H4 (cell line): ENCODE results near the gene FZD7. TPM values are rescaled to one million over a fixed set of nuclear protein-coding genes. Genes with fewer than 3 reads are reported as not detected.

Source experiments
- DNase-seq: peaks from one replicate; pipeline ENCODE4 v3.0.0-alpha.2; 2015; ENCODE audit warnings: low spot score
- total RNA-seq: library from RNA; depleted of rRNA; stranded (reverse); fragments of >200 nt; shearing (Covaris generic); gene quantifications from 2 replicates; pipeline ENCODE4 v1.2.3, GENCODE V29; 2014

FZD7 gene
- total RNA-seq, 1 experiment from 2014 or later: 25.2 TPM

DNA sequence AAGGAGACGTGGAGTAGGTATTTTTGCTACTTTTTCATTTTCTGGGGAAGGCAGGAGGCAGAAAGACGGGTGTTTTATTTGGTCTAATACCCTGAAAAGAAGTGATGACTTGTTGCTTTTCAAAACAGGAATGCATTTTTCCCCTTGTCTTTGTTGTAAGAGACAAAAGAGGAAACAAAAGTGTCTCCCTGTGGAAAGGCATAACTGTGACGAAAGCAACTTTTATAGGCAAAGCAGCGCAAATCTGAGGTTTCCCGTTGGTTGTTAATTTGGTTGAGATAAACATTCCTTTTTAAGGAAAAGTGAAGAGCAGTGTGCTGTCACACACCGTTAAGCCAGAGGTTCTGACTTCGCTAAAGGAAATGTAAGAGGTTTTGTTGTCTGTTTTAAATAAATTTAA lies 3.4 kb downstream of the FZD7 start:
- DNase-seq: peak; percentile 57

DNA sequence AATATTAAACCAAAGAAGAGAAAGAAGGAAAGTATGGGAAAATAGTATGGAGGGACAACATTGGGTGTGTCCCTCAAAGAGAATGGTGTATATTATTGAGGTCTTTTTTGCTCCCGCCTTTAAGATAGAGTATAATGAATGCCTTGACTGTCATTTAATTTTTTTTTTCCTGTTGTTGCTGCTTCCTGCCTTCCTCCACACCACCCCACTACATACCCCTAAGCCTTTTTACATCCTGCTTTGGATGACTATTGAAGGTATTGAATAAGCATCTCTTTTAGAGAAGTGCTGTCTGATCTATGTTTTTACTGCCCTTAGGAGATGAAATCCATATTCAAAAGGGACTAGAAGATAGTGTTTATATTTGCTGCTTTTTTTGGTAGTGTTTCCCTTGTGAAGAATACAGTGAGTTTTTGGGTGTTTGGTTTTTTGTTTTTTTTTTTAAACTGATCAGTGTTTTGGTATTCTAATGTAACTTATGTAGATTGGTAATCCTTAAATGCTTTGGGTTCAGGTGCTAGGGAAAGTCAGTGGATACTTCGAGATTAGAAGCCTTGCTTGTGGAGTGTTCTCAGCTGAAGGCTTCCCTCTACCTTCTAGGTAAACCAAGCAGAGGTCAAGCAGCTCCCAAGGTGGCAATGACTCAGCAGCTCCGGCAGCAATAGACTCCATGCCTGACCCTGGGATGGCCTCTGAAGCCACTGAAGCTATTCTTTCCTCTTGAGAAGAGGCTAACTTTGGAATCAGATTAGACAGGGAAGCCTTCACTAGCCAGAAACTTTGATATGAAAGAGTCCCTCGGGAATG lies 5.0 kb downstream of the FZD7 start:
- peak; percentile 53 for DNase-seq

DNA sequence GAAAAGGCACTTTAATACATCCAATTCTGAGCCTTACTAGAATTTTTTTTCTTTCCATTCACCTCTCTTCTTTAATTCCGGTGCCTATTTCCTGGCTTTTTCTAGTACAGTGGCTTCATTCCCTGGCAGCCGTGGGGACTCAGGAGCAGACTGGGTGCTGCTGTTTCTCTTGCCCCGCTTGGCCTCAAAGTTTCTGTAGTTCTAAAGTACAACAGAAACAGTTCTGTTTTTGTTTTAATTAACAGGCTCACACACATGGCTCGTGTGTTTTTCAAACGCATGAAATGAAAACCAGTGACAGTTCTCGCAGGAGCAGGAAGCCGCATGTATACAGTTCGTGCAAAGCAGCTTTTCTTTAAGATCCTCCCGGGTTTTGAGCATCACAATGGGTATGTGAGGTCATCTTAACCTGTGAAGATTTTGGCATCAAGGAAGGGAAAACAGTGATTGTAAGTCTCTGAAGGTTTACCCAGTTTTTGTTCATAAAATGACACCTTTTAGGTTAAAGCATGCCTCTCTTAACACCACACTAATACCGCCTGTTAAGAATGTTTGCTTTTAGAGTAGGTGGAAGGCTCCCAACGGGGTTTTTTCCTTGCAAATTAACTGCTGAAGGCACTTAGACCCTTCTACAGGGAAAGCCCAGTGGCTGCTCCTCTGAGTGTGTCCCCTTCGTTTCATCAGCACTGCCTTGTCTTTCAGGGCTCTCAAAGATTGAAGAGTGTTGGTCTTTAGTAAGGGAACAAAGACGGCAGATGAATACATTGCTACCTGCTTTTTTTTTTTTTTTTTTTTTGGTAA lies 5.8 kb downstream of the FZD7 start:
- peak; percentile 26 for DNase-seq

DNA sequence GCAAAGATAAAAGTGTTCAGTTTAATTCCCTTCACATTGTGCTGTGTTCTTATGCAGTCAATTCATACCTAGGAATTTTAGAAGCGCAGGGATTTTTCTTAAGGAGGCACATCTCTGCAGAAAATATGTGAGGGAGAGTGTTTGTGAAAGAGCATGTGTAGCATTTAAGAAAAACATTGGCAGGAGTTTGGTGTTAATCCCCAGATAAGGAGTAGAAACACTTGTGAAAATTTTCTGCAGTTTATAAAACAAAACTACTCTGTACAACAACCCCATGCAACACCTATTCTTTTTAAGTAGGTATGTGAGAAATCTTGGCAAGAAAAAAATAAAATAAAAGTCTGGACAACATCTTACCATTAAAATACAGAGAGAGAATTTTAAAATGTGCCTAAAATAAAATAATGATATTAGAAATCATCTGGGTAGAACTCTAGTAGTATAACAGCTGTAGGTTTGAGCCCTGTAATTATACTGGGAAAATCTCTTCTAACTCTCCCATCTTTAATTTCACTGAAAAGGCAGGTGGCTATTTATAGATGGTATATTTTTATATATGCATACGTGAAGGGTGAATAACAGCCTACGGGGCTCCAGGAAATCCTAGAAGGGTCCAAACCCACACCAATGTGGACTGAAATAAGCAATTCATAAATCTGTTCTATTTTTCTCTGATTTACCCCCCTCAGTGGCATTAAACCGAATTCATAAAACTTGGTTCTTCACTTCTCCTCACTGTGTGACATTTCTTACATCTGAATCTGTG lies 6.6 kb downstream of the FZD7 start:
- DNase-seq: no peak

DNA sequence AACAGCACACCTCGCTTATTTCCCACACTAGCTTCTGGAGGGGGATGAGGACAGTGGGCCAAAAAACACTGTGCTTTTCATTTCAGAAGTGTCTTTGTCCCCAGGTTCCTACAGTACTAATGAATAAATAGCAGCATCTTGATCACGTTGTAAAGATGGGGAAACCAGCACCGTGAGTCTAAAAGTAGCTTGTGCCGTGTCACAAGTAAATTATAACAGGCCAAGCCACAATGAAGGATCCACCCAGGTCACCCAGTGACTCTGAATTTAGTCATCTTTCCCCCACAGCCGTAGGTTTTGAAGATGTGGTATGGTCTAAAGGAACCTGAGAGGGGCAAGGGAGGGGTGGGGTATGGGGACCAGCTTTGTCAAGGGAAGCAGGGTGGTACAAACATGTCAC lies 8.8 kb downstream of the FZD7 start:
- DNase-seq: no peak

DNA sequence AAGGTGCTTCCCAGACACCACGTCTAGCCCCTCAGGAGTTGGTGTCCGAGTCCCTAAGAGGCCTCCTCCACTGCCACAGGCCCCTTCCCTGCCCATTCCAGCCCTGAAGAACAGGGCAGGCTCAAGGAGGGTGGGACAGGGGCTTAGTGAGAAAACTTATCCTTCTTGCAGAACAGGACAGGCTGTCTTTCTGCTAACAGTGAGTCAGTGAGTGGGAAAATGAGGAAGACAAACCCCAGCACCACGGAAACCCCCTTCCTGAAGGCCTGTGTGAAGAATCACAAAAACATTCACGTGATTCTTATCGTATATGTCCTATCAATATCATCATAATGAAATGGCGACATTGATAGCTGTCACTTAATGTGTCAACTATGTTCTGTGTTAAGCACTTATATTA lies 9.8 kb downstream of the FZD7 start:
- DNase-seq: no peak

DNA sequence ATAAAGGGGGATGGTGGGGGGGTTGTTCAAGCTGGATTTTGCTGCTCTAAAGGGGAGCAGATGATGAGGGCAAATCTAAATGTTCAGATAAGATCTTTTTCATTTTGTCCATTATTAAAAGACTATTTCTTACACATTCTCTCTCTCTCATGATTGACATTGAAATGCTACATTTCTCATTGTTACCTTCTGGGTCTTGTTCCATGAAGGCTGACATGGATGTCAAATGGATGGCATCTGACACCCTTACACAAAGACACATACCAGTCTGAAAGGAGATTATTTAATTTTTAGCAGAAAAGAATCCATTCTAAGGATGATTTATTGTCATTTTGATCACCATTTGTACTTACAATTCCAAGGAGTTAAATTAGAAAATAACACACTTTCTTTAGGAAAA lies 11.1 kb downstream of the FZD7 start:
- no peak for DNase-seq

DNA sequence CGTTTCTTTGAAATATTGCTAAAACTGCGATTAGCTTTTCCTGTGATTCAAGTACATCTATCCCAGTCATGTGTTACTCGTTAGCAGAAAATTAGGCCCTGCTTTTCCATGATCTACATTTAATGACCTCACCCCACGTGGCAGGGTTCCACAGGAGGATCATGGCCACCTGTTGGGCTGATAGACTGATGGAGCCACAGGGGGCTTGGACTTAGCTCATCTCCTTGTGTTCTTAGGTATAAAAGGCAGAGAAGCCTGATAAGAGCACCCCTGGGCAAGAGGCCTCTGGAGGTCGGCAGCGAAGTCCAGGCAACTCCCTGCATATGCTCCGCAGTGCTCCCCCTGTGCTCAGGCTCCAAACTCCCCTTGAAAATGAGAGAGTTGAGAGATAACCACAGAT lies 12.9 kb downstream of the FZD7 start:
- no peak for DNase-seq

DNA sequence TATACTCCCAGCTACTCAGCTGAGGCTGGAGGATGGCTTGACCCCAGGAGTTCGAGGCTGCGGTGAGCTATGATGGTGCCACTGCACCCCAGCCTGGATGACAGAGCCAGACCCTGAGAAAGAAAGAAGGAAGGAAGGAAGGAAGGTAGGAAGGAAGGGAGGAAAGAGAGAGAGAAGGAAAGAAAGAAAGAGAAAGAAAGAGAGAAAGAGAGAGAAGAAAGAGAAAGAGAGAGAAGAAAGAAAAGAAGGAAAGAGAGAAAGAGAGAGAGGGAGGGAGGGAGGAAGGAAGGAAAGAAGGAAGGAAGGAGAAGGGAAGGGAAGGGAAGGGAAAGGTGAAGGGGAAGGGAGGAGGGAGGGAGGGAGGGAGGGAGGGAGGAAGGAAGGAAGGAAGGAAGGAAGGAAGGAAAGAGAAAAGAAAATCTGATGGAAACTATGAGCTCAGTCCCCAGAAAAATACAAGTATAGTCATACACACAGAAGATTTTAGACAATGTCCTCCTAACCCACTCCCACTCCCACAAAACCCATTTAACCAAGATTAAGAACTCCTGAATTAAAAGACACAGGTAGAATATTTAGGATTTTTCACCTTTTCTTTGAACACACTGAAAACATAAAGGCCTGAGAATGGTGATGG lies 15.6 kb downstream of the FZD7 start:
- DNase-seq: no peak

DNA sequence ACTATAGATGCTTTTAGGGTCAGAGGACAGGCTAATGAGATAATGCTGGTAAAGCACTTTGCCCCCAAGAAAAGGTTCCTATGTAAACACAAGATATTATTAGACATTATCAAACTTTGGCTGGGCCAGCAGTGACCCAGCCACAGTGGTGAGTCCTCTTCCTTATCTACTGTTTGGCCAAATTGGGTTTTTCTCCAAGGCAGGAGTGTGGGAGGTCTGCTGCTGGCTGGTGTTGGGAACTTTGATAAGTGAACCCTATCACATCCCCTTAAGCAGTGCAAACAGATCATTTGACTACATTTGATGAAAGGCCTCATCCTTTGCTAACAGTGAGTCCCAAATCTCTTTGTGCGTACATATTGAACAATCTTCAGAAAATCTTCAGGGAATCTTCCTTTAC lies 16.2 kb downstream of the FZD7 start:
- DNase-seq: no peak

DNA sequence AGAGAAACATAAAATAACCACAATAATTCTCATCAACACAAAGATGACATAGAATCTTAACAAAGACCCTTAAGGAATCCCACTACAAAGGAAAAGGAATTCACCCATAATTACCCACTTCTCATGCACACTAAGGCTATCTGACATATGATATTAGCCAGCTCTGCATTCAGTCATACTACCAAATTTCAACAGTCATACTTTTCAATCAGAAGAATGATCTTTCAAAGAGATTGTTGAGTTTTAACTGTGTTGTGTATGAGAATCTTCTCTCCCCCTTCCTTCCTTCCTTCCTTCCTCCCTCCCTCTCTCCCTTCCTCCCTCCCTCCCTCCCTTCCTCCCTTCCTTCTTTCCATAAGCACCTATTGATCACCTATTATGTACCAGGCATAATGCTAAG lies 17.0 kb downstream of the FZD7 start:
- DNase-seq: no peak

DNA sequence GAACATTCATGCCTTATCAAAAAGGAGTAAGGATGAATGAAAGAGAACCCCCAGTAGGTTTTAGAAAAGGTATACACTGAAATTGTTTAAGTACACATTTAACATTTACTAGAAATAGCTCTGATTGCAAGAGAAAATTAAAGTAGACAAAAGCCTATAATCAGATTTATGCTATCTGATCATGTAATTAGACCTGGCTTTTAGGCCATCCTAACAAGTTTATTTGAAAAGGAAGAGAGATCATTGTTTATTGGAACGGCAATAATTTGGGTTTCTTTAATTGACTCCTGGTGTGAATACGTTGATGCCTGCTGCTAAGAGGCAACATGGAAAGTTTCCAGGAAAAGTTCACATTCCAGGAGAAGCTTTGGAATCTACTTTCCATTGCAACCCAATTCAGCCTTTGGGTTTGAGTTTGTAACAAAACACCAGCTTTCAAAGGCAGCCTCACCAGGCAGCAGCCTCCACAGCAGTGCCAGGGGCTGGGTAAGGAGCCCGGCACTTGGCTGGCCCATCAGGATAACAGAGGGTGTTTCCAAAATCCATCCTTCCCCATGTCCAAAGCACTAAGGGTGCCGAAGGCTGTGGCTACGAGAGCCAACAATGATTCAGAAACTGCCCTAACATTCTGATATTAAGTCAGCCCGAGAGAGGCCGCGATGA lies 18.0 kb downstream of the FZD7 start:
- DNase-seq: peak; percentile 29

DNA sequence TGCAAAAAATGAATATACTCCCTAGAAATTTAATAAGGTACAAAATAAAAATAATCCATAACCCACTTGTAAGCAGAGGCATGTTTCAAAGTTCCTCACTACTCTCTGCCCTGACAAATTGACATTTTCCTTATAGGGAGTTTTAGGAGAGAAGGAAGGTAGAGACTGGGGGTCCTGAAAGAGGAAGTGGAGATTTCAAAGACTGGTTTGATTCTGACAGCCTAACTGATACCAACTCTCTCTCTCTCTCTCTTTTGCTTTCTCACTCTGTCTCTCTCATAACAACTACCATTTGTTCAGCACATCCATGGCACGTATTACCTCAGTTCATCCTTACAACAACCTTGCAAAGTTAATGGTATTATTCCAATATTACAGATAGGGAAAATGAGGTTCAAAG lies 18.6 kb downstream of the FZD7 start:
- no peak for DNase-seq

DNA sequence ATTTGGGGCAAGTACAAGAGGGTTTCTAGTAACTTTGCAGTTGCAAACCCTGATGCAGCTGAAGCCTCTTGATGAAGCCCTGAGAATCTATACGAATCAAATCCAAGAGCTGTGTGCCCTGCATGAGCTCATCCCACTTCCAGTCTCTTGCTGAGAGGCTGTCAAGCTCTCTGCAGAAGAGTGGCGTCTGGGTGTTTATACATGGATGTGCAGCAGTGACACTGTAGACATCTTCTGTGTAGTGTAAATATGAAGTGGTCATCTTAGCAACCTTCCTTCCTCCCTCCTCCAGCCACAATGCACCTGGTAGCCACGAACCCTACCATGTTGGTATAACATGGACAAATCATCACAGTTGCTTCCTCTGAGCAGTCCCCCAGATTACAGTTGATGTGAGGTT lies 21.0 kb downstream of the FZD7 start:
- no peak for DNase-seq

DNA sequence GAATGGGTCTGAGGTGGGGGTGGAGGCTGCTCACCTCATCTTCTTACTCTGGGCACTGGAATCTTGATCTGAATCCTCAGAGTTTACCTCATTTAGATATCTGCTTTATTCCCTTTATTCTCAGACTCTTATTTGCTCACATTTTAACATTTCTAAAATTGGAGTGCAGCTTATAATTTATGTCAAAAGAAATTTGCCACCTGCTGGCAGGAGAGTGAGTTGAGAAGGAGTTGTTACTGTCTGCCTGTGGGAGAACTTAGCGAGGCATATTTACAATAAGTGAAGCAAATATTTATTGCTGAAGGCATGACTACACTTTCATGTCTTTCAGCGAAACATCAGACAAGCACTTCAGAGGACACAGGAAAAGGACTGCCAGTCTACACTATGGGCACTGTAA lies 23.0 kb downstream of the FZD7 start:
- DNase-seq: no peak

DNA sequence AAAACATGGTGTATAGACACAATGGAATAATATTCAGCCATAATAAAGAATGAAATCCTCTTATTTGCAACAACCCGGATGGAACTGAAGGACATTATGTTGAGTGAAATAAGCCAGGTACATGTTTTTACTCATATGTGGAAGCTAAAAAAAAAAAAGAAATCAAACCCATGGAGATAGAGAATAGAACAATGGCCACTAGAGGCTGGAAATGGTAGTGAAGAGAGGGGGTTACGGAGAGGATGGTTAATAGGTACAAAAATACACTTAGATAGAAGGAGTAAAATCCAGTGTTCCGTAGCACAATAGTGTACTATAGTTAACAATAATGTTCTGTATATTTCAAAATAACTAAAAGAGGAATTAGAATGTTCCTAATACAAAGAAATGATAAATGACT lies 26.6 kb downstream of the FZD7 start:
- no peak for DNase-seq

DNA sequence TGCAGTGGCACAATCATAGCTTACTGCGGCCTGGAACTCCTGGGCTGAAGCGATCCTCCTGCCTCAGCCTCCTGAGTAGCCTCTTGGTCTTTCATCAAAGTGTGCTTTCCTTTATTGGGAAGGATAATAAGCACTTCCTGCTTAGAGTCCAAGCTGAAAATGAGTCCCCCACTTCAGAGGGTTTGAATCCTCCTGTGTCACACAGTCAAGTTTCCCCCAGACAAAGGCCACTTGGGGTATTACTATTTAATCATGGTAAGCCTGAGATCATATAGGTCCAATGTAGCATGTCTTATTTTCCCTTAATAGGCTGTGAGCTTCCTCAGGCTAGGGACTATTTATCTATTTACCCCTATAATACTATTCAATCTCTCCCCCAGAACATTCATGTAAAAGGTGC lies 28.0 kb downstream of the FZD7 start:
- DNase-seq: no peak

DNA sequence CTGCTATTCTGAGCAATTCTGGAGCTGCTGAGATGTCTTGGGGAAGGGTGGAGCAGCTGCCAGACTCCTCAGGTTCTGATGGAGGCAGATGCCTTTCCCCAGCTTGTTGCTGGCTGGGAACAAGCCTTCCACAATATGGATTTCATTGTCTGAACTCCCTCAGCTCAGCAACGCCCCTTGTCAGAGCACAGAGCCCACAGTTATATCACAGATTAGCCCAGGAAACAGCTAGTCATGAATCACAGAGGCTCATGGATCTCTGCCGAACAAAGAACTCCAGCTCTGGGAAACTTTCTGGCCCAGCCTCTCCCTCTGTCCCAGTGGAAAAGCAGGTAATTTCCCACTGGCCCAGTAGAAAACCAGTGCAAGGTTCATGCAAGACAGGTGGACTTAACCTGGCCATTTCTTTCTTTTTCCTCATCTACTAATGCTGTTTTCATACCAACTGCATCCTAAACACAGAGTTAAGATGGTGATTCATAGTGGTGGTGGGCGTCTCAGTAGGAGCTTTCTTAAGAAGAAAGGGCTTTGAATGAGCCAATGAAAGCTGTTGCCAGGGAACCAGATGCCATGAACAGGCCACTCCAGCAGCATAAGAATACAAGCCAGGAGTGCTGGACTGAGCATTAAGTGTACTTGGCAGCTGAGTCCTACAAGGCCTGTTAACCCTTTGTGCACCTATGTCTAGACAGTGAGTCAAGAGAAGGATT lies 30.7 kb downstream of the FZD7 start:
- peak; percentile 39 for DNase-seq

DNA sequence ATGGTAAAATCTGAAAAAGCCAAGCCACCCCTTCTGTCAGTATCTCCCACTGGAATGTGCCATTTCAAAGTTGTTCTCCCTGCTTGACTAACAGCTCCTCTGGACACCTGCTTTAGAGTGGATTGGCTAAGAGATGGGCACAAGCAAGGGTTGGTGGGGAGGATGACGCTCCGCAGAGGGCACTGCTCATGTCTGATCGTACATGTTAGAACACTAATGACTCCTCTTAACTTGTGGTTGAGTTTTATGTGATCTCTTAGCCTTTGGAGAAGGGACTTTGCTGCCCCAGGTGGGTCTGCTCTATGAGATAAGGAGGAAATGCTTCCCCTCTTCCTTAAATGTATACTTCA lies 31.2 kb downstream of the FZD7 start:
- DNase-seq: no peak

DNA sequence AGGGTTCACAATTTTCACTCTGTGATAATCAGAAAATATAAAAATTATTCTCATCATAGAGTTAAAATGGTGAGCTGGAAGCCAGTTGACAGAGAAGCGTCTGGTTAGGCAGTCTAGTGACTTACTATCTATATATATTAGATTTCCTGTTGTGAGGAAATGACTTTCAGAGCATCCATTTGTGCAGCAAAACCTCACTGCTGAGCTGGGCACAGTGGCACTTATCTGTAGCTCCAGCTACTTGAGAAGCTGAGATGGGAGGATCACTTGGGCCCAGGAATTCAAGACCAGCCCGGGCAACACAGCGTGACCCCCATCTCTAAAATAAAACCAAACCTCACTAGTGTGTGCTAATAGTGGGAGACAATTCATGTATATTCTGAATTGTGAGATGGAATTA lies 32.2 kb downstream of the FZD7 start:
- DNase-seq: no peak

DNA sequence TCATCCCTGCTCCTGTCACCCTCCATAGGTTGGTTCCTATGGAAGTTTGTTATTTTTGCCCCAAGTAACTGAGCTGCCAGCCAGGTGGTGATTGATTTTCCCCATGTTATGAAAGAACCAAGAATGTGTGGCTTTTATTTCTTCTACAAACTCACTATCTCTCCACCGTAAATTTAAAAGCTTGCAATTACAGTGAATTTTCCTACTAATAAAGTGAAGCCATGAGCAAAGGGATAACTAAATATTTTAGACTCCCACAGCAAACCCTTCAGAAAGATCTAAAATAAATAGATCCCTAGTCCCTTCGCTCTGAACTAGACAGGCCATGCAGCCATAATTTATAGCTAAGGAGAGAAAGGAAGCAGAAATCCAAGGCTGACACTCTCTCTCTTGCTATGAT lies 33.2 kb downstream of the FZD7 start:
- DNase-seq: no peak
